ENCODE results near the gene CACNA2D3.
"Not testable (repeated sequence)": the region's sequence is repeated elsewhere in the genome, so short reads cannot be mapped to it uniquely, and the experiment has no call there.

Gene CACNA2D3

GRCh38 chr3:54122324-54123002 is at the start of gene CACNA2D3:
TSS of gene CACNA2D3 (plus strand) at chr3:54122552.
- DNase-seq, result no peak

GRCh38 chr3:54073386-54073785 is 49.0 kb upstream of the CACNA2D3 start:
- no peak for DNase-seq

DNA sequence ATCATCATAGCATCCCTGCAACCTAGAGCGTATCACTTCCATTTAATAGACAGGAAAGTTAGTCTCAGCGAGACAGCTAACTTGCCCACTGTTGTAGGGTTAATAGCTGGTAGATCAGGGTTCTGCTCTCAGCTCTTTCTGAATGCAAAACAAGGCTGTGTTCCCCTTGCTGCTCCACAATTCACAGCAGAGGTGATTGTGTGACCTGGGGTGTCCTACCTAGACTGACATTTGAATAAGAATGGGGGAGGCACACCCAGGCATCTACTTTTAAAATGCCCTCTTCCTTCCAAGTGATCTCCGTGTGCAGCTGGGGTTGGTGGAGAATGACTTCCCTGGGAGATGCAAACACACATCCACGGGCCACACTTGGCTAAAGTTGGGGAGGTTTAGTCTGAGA is 43.0 kb upstream of the CACNA2D3 start:
- no peak for DNase-seq

DNA sequence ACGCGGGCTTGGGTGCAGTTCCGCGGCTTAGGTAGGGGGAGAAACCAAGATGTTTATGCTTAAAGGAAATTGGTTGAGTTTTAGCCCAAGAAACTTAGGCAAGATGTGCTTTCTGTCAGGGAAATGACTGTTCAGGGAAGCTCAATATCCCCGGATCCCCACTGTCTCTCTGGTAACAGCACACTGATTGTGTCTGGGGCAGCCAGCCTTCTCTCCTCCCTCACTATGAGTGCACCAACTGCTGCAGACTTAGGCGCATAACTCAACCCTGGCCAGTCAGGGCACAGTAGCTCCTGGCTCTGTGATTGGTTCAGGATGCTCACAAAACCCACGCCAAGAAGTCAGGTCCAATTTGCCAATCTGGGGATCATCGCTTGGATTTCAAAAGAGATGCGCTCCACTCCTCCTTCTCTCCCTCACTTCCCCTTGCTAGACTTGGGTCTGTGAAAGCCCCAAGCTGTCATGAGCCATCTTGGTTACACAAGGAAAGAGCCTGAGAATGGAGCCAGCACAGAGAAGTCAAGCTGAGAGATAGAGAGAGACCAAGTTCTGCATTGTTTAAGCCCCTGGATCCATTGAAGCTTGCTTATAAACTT is 42.5 kb upstream of the CACNA2D3 start:
- DNase-seq, result no peak

DNA sequence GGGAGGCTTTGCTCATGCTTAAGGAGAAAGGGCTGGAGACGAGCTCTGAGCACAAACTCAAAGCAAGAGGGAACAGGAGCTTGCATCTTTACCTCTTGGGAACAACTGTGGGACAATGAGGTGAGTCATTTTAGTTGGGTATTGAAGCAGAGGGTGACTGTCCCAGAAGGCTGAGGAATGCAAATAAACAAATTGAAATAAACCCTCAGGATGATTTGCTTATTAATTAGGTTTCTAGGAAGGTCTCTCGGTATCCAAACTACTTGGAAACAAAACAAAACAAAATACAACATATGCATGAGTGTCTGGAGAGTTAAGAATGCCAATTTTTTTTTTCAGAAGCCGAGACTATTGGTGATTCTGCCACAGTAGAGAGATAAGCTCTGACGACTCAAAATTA is 38.4 kb upstream of the CACNA2D3 start:
- DNase-seq, result no peak

- no peak for DNase-seq
These were observed 36.4 kb upstream of the CACNA2D3 start for GRCh38 chr3:54085936-54086335.

DNA sequence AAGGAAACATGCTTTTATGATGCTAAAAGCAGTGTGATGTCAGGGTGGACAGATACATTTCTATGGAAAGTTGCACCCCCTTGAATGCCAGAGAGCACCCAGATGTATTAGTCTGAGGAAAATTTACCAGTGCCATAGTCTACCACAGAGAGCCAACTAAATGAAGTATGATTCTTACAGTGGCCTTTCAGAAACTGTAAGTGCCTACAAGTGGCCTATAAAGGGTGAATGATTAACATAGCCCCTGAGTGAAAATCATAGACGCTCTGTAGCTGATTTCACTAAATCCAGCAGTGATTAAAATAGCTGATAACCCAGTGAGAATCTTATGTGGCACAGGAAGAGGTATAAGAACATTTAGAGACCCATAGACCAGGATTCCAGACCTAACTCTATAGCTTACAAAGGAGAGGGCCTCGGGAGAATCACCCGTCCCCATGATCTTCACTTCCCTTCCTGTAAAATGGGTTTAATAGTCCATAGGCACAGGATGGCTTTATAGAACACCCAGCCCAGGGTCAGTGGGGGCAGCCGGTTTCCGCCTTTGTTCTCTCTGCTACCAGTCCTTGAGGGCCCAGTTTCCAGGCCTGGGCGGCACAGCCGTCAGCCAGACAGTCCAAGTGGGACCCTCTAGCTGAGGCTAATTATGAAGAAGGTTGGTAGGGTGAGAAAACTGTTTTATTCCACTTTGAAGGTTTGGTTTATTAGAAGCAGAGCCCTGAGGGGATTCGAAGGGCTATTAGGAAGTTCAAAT is 35.5 kb upstream of the CACNA2D3 start:
- DNase-seq, result no peak

DNA sequence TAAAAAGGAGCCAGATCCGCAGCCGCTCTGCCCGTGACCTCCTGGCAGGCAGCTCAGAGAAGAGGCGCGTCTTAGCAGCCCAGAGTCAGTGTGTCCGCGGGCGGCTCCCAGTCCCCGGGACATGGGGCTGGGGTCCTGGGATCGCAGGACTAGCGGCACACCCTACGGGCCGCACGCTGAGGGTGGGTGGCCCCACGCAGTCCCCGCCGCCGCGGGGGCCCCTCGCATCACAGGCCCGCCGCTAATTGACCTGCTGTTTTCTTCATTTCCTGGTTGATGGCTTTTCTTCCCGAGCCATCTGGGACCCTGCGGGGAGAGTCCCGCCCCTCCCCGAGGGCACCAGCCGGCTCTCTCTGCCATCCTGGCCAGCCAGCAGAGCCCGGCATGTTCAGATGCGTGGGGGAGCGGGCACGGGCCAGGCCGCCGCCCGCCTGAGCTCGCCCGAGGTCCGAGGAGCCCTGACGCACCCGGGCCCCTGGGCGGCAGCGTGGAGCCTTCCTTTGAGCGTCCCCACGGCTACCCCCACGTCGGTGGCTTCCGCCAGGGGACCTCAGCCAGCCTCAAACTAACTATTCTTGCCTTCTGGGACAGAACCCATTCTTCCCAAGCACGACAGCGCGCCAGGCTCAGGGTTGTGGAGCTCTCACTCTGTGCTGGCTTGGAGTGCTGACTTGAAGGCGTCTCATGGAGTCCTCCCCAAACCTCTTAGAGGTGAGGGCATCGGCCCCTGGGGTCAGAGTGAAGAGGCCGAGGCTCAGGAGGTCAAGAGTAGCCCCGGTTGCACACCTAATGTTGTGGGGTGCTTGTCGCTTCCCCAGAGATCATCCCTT is 34.6 kb upstream of the CACNA2D3 start:
- no peak for DNase-seq

DNA sequence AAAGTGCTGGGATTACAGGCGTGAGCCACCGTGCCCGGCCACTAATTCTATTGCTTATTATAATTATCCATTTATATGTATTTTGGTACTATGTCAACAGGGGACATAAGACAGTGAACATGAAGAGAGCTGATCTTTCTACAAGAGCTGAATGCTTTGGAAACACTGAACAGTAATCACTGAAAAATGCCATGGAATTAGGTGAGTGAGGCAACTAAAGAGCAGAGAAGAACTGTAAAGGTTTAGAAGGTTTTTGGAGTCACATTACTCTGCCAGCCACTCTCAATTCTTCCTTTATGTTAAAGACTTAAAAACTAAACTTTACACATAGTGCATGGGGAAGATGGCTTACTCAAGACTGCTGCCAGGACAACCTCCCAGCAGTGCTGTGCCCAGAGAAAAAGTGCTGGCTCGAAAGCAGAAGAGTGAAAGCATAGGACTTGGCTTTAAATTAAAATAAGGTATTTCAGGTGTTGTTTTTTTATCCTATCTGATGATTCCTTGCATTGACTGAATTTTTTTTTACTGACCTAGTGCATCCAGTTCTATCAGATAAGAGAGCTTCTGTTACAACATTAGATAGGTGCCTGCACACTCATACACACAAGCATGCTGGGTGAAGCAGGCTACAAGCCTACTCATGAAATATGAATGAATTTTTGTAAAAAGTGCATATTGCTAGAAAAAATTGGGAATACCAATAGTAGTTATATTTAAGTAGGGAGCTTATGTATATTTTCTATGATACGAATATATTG is 28.7 kb upstream of the CACNA2D3 start:
- DNase-seq, result no peak

- no peak for DNase-seq
These were observed 27.4 kb upstream of the CACNA2D3 start for GRCh38 chr3:54094926-54095325.

- DNase-seq, result no peak
These were observed 23.0 kb upstream of the CACNA2D3 start for GRCh38 chr3:54099381-54099780.

DNA sequence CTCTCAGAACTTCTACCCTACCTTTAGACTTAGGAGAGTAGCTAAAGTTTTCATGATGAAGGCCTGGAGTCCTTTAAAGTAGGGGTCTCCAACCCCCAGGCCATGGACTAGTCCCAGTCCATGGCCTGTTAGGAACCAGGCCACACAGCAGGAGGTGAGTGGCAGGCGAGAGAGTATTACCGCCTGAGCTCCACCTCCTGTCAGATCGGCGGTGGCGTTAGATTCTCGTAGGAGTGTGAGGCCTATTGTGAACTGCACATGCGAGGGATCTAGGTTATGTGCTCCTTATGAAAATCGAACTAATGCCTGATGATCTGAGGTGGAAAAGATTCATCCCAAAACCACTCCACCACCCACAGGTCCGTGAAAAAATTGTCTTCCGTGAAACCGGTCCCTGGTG is 18.3 kb upstream of the CACNA2D3 start:
- no peak for DNase-seq

- DNase-seq, result not testable (repeated sequence)
These were observed 6.2 kb upstream of the CACNA2D3 start for GRCh38 chr3:54116129-54116528.

- DNase-seq, result no peak
These were observed 1.5 kb upstream of the CACNA2D3 start for GRCh38 chr3:54120657-54121413.

- no peak for DNase-seq
These were observed 683 bp upstream of the CACNA2D3 start for GRCh38 chr3:54121414-54122323.

- no peak for DNase-seq
These were observed 837 bp downstream of the CACNA2D3 start for GRCh38 chr3:54123003-54123775.

DNA sequence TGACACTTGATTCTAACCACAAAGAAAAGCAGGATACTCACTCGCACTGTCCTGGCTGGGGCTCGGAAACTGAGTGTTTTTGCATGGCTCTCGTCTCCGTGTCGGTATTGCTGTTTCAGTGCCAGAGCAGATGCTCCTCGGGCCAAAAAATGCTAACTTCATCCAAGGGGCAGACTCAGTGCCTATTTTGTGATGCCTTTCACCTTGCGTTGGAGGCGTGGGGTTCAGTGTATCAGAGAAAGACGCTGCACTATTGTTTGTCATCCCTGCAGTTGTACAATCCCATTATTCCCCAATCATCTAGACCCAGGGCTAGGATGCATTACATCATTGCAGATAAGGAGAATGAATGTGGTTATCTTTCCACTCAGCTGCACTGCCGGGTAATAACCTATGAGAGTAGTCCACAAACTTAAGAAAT is 1.4 kb downstream of the CACNA2D3 start:
- DNase-seq, result no peak

- DNase-seq, result no peak
These were observed 2.9 kb downstream of the CACNA2D3 start for GRCh38 chr3:54125300-54125699.

GRCh38 chr3:54126551-54126950 is 4.2 kb downstream of the CACNA2D3 start:
- no peak for DNase-seq
